HepG2 (cell line): ENCODE measurements around the gene SNX15. TPM values are rescaled to one million over a fixed set of nuclear protein-coding genes. Genes with fewer than 3 reads are reported as not detected.

ENCODE experiments used
- ATAC-seq: fragments of 200-7000 bp; cut with Tn5 transposase; 3 replicates; pipeline ENCODE4 v1.9.1; 2020; ENCODE audit warnings: mild to moderate bottlenecking, moderate library complexity
- BruUV-seq: library from RNA; stranded (reverse); fragments of 400-500 nt; replicated peaks from 2 replicates; lab custom pipeline; 2021; lab: Mats Ljungman, UMichigan
- CTCF ChIA-PET: fragments of 300-600 bp; formaldehyde crosslinking; extraction: SDS; loops from one replicate; lab custom pipeline; 2021; ENCODE audit warnings: low total read pairs, inconsistent platforms, low intra/inter-chr PET ratio; lab: Yijun Ruan, JAX
- POLR2A ChIA-PET: fragments of 350-600 bp; sonication (Branson Sonifier 250); formaldehyde crosslinking; loops from one replicate; lab custom pipeline; 2020; ENCODE audit warnings: antibody characterized with exemption, inconsistent platforms; lab: Yijun Ruan, JAX
- DNase-seq: peaks from one replicate; pipeline ENCODE4 v3.0.0-alpha.2; 2015; ENCODE audit warnings: low spot score
- FAIRE-seq: peaks from 3 replicates; lab custom pipeline; 2011; peaks lifted over from hg19 to GRCh38; lab: Jason Lieb, UNC
- H2AFZ ChIP-seq: one replicate; pipeline ENCODE4 v1.6.1; 2011; ENCODE audit warnings: low read length, inconsistent platforms
- H3K27ac ChIP-seq: fragments of 300-600 bp; 3 replicates; pipeline ENCODE4 v1.8.0; 2011; ENCODE audit warnings: mixed run types, mild to moderate bottlenecking, mixed read lengths, low read length, inconsistent platforms; ENCODE audit not compliant: insufficient read depth; ENCODE audit errors: extremely low read length
- H3K27me3 ChIP-seq, 2 experiments: fragments of 200-600 bp in 1 of 2; 2 replicates in 1 of 2; 3 replicates in 1 of 2; pipeline versions ENCODE4 v1.6.0 to v1.8.0; 2011; ENCODE audit warnings: low read length in 2 of 2, mild to moderate bottlenecking in 2 of 2, moderate library complexity in 2 of 2, inconsistent platforms in 1 of 2; ENCODE audit not compliant: insufficient read depth in 2 of 2, control insufficient read depth in 1 of 2
- H3K36me3 ChIP-seq, 2 experiments: fragments of 200-600 bp in 1 of 2; replicated peaks in 1 of 2; 2 replicates in 1 of 2; 3 replicates in 1 of 2; pipeline versions ENCODE4 v1.5.1 to v1.8.0; 2011; ENCODE audit warnings: low read length in 2 of 2, inconsistent platforms in 1 of 2; ENCODE audit not compliant: insufficient read depth in 2 of 2, control insufficient read depth in 1 of 2
- H3K4me1 ChIP-seq: 2 replicates; pipeline ENCODE4 v1.5.1; 2012; ENCODE audit warnings: low read length, inconsistent platforms; ENCODE audit not compliant: insufficient read depth
- H3K4me2 ChIP-seq: 2 replicates; pipeline ENCODE4 v1.6.0; 2011; ENCODE audit warnings: low read depth, low read length, inconsistent platforms
- H3K4me3 ChIP-seq, 3 experiments: fragments of 200-600 bp in 1 of 3; sonication (generic), shearing (Covaris generic) in 1 of 3; replicated peaks in 1 of 3; 2 replicates each; pipeline ENCODE4 v1.5.1; 2011 to 2016; ENCODE audit warnings: low read length in 3 of 3, inconsistent platforms in 2 of 3, low read depth in 2 of 3, mild to moderate bottlenecking in 2 of 3, control low read depth in 1 of 3, mixed read lengths in 1 of 3; ENCODE audit not compliant: insufficient read depth in 1 of 3
- H3K79me2 ChIP-seq: one replicate; pipeline ENCODE4 v1.6.1; 2011; ENCODE audit warnings: low read length, inconsistent platforms; ENCODE audit not compliant: insufficient read depth
- H3K9ac ChIP-seq: 2 replicates; pipeline ENCODE4 v1.6.0; 2011; ENCODE audit warnings: mild to moderate bottlenecking, low read depth, low read length, inconsistent platforms; ENCODE audit not compliant: insufficient read depth
- H3K9me3 ChIP-seq: 2 replicates; pipeline ENCODE4 v1.5.1; 2012; ENCODE audit warnings: mild to moderate bottlenecking, low read length
- H4K20me1 ChIP-seq: 2 replicates; pipeline ENCODE4 v1.6.0; 2011; ENCODE audit warnings: inconsistent platforms, mild to moderate bottlenecking, low read length, moderate library complexity; ENCODE audit not compliant: insufficient read depth
- ARID2 ChIP-seq: sonication (generic); formaldehyde crosslinking; IDR thresholded peaks from 2 replicates; pipeline ENCODE4 v1.8.1; 2022; ENCODE audit warnings: mild to moderate bottlenecking, missing genetic modification reagents, borderline replicate concordance
- ARID4A ChIP-seq: sonication (generic); formaldehyde crosslinking; IDR thresholded peaks from 2 replicates; pipeline ENCODE4 v1.5.0; 2020; ENCODE audit warnings: mild to moderate bottlenecking, missing genetic modification reagents, borderline replicate concordance
- EHMT2 ChIP-seq: fragments of 200-600 bp; sonication (generic); IDR thresholded peaks from 2 replicates; pipeline ENCODE4 v1.7.0; 2017; ENCODE audit warnings: antibody characterized with exemption, low read depth, low read length, borderline replicate concordance
- GPN1 ChIP-seq: sonication (generic); formaldehyde crosslinking; IDR thresholded peaks from 2 replicates; pipeline ENCODE4 v1.5.1; 2020; ENCODE audit warnings: missing genetic modification reagents, borderline replicate concordance
- HNF4A ChIP-seq: sonication (generic); formaldehyde crosslinking; IDR thresholded peaks from 2 replicates; pipeline ENCODE4 v1.4.0; 2020; ENCODE audit warnings: missing genetic modification reagents
- MLXIP ChIP-seq: sonication (generic); formaldehyde crosslinking; IDR thresholded peaks from 2 replicates; pipeline ENCODE4 v1.9.0; 2021; ENCODE audit warnings: missing genetic modification reagents, borderline replicate concordance
- PAF1 ChIP-seq: IDR thresholded peaks from 2 replicates; pipeline ENCODE4 v1.6.1; 2016; ENCODE audit warnings: missing genetic modification reagents, missing compliant biosample characterization
- PRPF4 ChIP-seq: fragments of 200-400 bp; formaldehyde crosslinking; IDR thresholded peaks from 2 replicates; pipeline ENCODE4 v1.6.1; 2016; ENCODE audit warnings: low read length, low read depth; ENCODE audit not compliant: poor library complexity, severe bottlenecking
- SNAI1 ChIP-seq: sonication (generic); formaldehyde crosslinking; IDR thresholded peaks from 2 replicates; pipeline ENCODE4 v1.5.0; 2020; ENCODE audit warnings: mild to moderate bottlenecking, missing genetic modification reagents, borderline replicate concordance
- SP2 ChIP-seq: sonication (generic); formaldehyde crosslinking; IDR thresholded peaks from 2 replicates; pipeline ENCODE4 v1.5.1; 2020; ENCODE audit warnings: mild to moderate bottlenecking, missing genetic modification reagents
- TARDBP ChIP-seq: sonication (generic); formaldehyde crosslinking; IDR thresholded peaks from 2 replicates; pipeline ENCODE4 v1.8.0; 2022; ENCODE audit warnings: mild to moderate bottlenecking, missing genetic modification reagents
- TCF7L2 ChIP-seq: IDR thresholded peaks from 2 replicates; pipeline ENCODE4 v1.6.1; 2011; ENCODE audit warnings: mild to moderate bottlenecking, low read depth, low read length, moderate library complexity
- ZBTB7B ChIP-seq: sonication (generic); formaldehyde crosslinking; IDR thresholded peaks from 2 replicates; pipeline ENCODE4 v1.4.0; 2020; ENCODE audit warnings: missing genetic modification reagents
- ZBTB8A ChIP-seq: sonication (generic); formaldehyde crosslinking; IDR thresholded peaks from 2 replicates; pipeline ENCODE4 v1.4.0; 2020; ENCODE audit warnings: mild to moderate bottlenecking, low read depth, missing genetic modification reagents, borderline replicate concordance
- ZFP37 ChIP-seq: sonication (generic); formaldehyde crosslinking; IDR thresholded peaks from 2 replicates; pipeline ENCODE4 v1.4.0; 2020; ENCODE audit warnings: missing genetic modification reagents, borderline replicate concordance
- ZNF121 ChIP-seq: sonication (generic); formaldehyde crosslinking; IDR thresholded peaks from 2 replicates; pipeline ENCODE4 v1.5.0; 2020; ENCODE audit warnings: mild to moderate bottlenecking, missing genetic modification reagents
- ZNF317 ChIP-seq: sonication (generic); formaldehyde crosslinking; IDR thresholded peaks from 2 replicates; pipeline ENCODE4 v1.5.0; 2020; ENCODE audit warnings: mild to moderate bottlenecking, missing genetic modification reagents
- ZNF563 ChIP-seq: sonication (generic); formaldehyde crosslinking; IDR thresholded peaks from 2 replicates; pipeline ENCODE4 v1.8.0; 2022; ENCODE audit warnings: mild to moderate bottlenecking, moderate library complexity, missing genetic modification reagents
- ZNF567 ChIP-seq: sonication (generic); formaldehyde crosslinking; IDR thresholded peaks from 2 replicates; pipeline ENCODE4 v1.8.1; 2023; ENCODE audit warnings: mild to moderate bottlenecking, missing genetic modification reagents, borderline replicate concordance
- WGBS: methylation state at CpG from one replicate; pipeline ENCODE4 v1.1.6; 2017; ENCODE audit warnings: low lambda C conversion rate; 5-methylcytosine and 5-hydroxymethylcytosine counted together
- in situ Hi-C: cut with HindIII; loops from 2 replicates; pipeline ENCODE4 v1.10.0; 2017; ENCODE audit warnings: low pct_unique_long_range_greater_than_20kb; ENCODE audit not compliant: extremely low pct_ligation_motif_present
- intact Hi-C: fragments of 100-400 bp; cut with micrococcal nuclease; formaldehyde crosslinking; loops from one replicate; pipeline ENCODE4 v1.10.0; 2022; ENCODE audit not compliant: unreplicated experiment
- polyA plus RNA-seq, 8 experiments: library from polyadenylated mRNA; depleted of rRNA in 3 of 8; stranded (reverse) in 7 of 8; unstranded in 1 of 8; fragments of >200 nt; fragmentation: Illumina TruSeq in 4 of 8; extraction: Trizol in 4 of 8; gene quantifications; 2 replicates each; pipeline versions ENCODE4 v1.2.1 to v1.2.3, GENCODE V29; 2011 to 2016; ENCODE audit warnings: low read depth in 4 of 8, missing spikeins in 1 of 8, mixed read lengths in 1 of 8; ENCODE audit not compliant: insufficient read depth in 1 of 8
- total RNA-seq, 5 experiments: library from RNA; depleted of rRNA; stranded (reverse); fragments of >200 nt; fragmentation: Illumina TruSeq; extraction: Trizol; gene quantifications; 2 replicates each; pipeline ENCODE4 v1.2.3, GENCODE V29; 2016; ENCODE audit warnings: low read depth in 1 of 5

The SNX15 gene
- total and polyA plus RNA-seq, 2 of the 13 experiments (the other 11 are each of a cell fraction or from before 2014, with no cell fraction given): 19.1 to 22.6 TPM

- Histone ChIP-seq H3K4me1 (peaks cover 20% of the 10 kb centered on the region), H3K9me3 (no peaks in the 10 kb centered on the region), H4K20me1 (no peaks in the 10 kb centered on the region), H3K4me2 (no peak overlapping the region), H3K4me3 (no peak overlapping the region), H3K9ac (no peak overlapping the region), H3K79me2 (peaks cover 10% of the 10 kb centered on the region), H2AFZ (no peak overlapping the region), H3K27ac (no peak overlapping the region), H3K27me3 (no peaks in the 10 kb centered on the region), H3K36me3 (peaks cover 3 to 18% of the 10 kb centered on the region in 2 experiments; a peak in 3 of 5 replicates)
- FAIRE-seq (no peak), DNase-seq (no peak), ATAC-seq (no peak)
- POLR2A ChIA-PET: interaction anchor here (0.6 to 1.0 kb wide), 2 partner anchors 27 to 31 kb away, joined by 3 read pairs; partner anchors contain the start of gene ARL2
- no TSS peak for BruUV-seq
- CTCF ChIA-PET: no interaction called here
- 100% methylated on average over 1 of the region's 5 CpGs for WGBS
- in situ Hi-C loops (no loop called here), intact Hi-C loops (no loop called here)
- no peak for TF ChIP-seq PAF1 (CRISPR knock-in tag)
- no peak for TF ChIP-seq ZNF121 (CRISPR knock-in tag)
- TF ChIP-seq MLXIP (CRISPR knock-in tag): no peak
- no peak for TF ChIP-seq ZNF317 (CRISPR knock-in tag)
- no peak for TF ChIP-seq ZBTB8A (CRISPR knock-in tag)
- no peak for TF ChIP-seq SP2 (CRISPR knock-in tag)
- no peak for TF ChIP-seq TCF7L2
- TF ChIP-seq ZBTB7B: no peak
- no peak for TF ChIP-seq EHMT2
- no peak for TF ChIP-seq ZFP37 (CRISPR knock-in tag)
- no peak for TF ChIP-seq SNAI1 (CRISPR knock-in tag)
- TF ChIP-seq GPN1 (CRISPR knock-in tag): no peak
- no peak for TF ChIP-seq ZNF563 (CRISPR knock-in tag)
- no peak for TF ChIP-seq ARID2 (CRISPR knock-in tag)
- TF ChIP-seq ZNF567: no peak
- no peak for TF ChIP-seq PRPF4
- no peak for TF ChIP-seq TARDBP (CRISPR knock-in tag)
- TF ChIP-seq HNF4A (CRISPR knock-in tag): no peak
- no peak for TF ChIP-seq ARID4A (CRISPR knock-in tag)
Observed at GRCh38 chr11:65045061-65045460, 17.8 kb downstream of the SNX15 start.
